Measurements from ENCODE around the gene SNAI1. TPM values are rescaled to one million over a fixed set of nuclear protein-coding genes. Genes with fewer than 3 reads are reported as not detected.

Gene SNAI1
- 36.2 TPM for polyA plus RNA-seq (2013, experiment 1 of 2)
- 36.0 TPM for polyA plus RNA-seq (2013, experiment 2 of 2)

GRCh38 chr20:49982346-49983122 lies at the start of gene SNAI1:
SNAI1 (plus strand) TSS chr20:49982980; CDS start chr20:49983060, 80 bp downstream.
- 0% methylated on average over 53 of the region's 90 CpGs for WGBS

GRCh38 chr20:49935746-49936152 lies 47.0 kb upstream of the SNAI1 start:
- Histone ChIP-seq H3K9me3 (ENCODE audit: control insufficient read depth, low read length) (no peaks in the 10 kb centered on the region), H3K4me2 (ENCODE audit: low read length, poor library complexity, severe bottlenecking) (peak overlapping the region; percentile 71), H3K36me3 (ENCODE audit: control insufficient read depth in 1 of 2, insufficient read depth in 2 of 2, low read depth in 1 of 2, low read length in 2 of 2) (peaks cover 1 to 6% of the 10 kb centered on the region in 2 experiments), H3K9ac (ENCODE audit: low read length) (peak overlapping the region; percentile 84), H2AFZ (ENCODE audit: low read depth, low read length) (no peak overlapping the region), H2BK12ac (ENCODE audit: low read length in 2 of 2) (peak overlapping the region; percentile 28 to 87), H3K14ac (ENCODE audit: low read length in 2 of 2) (no peak overlapping the region), H3K4me3 (ENCODE audit: insufficient read depth in 1 of 2, low read depth in 1 of 2, low read length in 2 of 2) (peak overlapping the region in 1 of 2 experiments; percentile 100), H2BK120ac (ENCODE audit: low read depth, low read length) (no peak overlapping the region), H3K27me3 (ENCODE audit: control insufficient read depth in 1 of 2, insufficient read depth in 1 of 2, low read length in 2 of 2) (no peaks in the 10 kb centered on the region), H3K4me1 (ENCODE audit: control insufficient read depth, insufficient read depth, low read depth, low read length) (peaks cover 13% of the 10 kb centered on the region), H2BK15ac (ENCODE audit: low read depth, poor library complexity, severe bottlenecking) (peak overlapping the region; percentile 45), H3K79me1 (replicated peaks; ENCODE audit: low read length, poor library complexity, severe bottlenecking) (no peaks in the 10 kb centered on the region), H3K23ac (ENCODE audit: low read length in 2 of 2) (no peak overlapping the region), H2AK5ac (ENCODE audit: low read length, severe bottlenecking) (no peak overlapping the region), H4K8ac (ENCODE audit: low read length) (no peak overlapping the region), H4K91ac (ENCODE audit: low read length) (no peak overlapping the region), H2BK5ac (ENCODE audit: low read depth, low read length, poor library complexity, severe bottlenecking) (no peak overlapping the region), H3K4ac (ENCODE audit: low read depth in 1 of 2, low read length in 2 of 2) (no peak overlapping the region), H3K18ac (ENCODE audit: low read depth in 1 of 2, low read length in 2 of 2) (peak overlapping the region; percentile 68 to 70), H3K27ac (ENCODE audit: low read length, poor library complexity, severe bottlenecking) (no peak overlapping the region)
- DNase-seq, result no peak
- 82% methylated on average over 14 of the region's 21 CpGs for WGBS

More at GRCh38 chr20:49982346-49983122, at the start of gene SNAI1:
- peaks cover 46% of the 10 kb centered on the region for H3K4me1 ChIP-seq (ENCODE audit: control insufficient read depth, insufficient read depth, low read depth, low read length)
- peak within 1 kb of the TSS in 1 of 2 experiments; percentile 91 for H3K23ac ChIP-seq (ENCODE audit: low read length in 2 of 2)
- no peaks in the 10 kb centered on the region for H3K9me3 ChIP-seq (ENCODE audit: control insufficient read depth, low read length)
- H2BK5ac ChIP-seq (ENCODE audit: low read depth, low read length, poor library complexity, severe bottlenecking), result no peak within 1 kb of the TSS
- H3K4me3 ChIP-seq (ENCODE audit: insufficient read depth in 1 of 2, low read depth in 1 of 2, low read length in 2 of 2), result peak within 1 kb of the TSS; percentile 69 to 85
- H3K9ac ChIP-seq (ENCODE audit: low read length), result peak within 1 kb of the TSS; percentile 87
- H2AFZ ChIP-seq (ENCODE audit: low read depth, low read length), result no peak within 1 kb of the TSS
- H3K27me3 ChIP-seq (ENCODE audit: control insufficient read depth in 1 of 2, insufficient read depth in 1 of 2, low read length in 2 of 2), result peaks cover 0 to 5% of the 10 kb centered on the region in 2 experiments
- H3K36me3 ChIP-seq (ENCODE audit: control insufficient read depth in 1 of 2, insufficient read depth in 2 of 2, low read depth in 1 of 2, low read length in 2 of 2), result peaks cover 0 to 11% of the 10 kb centered on the region in 2 experiments
- peak; percentile 83 for DNase-seq
- H3K14ac ChIP-seq (ENCODE audit: low read length in 2 of 2), result peak within 1 kb of the TSS in 1 of 2 experiments; percentile 95
- H4K91ac ChIP-seq (ENCODE audit: low read length), result peak within 1 kb of the TSS; percentile 88
- H2BK120ac ChIP-seq (ENCODE audit: low read depth, low read length), result no peak within 1 kb of the TSS
- peak within 1 kb of the TSS; percentile 44 for H2AK5ac ChIP-seq (ENCODE audit: low read length, severe bottlenecking)
- H2BK15ac ChIP-seq (ENCODE audit: low read depth, poor library complexity, severe bottlenecking), result peak within 1 kb of the TSS; percentile 52
- H3K79me1 ChIP-seq (replicated peaks; ENCODE audit: low read length, poor library complexity, severe bottlenecking), result peaks cover 13% of the 10 kb centered on the region
- peak within 1 kb of the TSS; percentile 91 for H3K4me2 ChIP-seq (ENCODE audit: low read length, poor library complexity, severe bottlenecking)
- peak within 1 kb of the TSS; percentile 26 to 81 for H3K4ac ChIP-seq (ENCODE audit: low read depth in 1 of 2, low read length in 2 of 2)
- no peak within 1 kb of the TSS for H4K8ac ChIP-seq (ENCODE audit: low read length)
- H3K18ac ChIP-seq (ENCODE audit: low read depth in 1 of 2, low read length in 2 of 2), result peak within 1 kb of the TSS; percentile 82 to 94
- H3K27ac ChIP-seq (ENCODE audit: low read length, poor library complexity, severe bottlenecking), result no peak within 1 kb of the TSS
- peak within 1 kb of the TSS in 1 of 2 experiments; percentile 29 for H2BK12ac ChIP-seq (ENCODE audit: low read length in 2 of 2)

DNA sequence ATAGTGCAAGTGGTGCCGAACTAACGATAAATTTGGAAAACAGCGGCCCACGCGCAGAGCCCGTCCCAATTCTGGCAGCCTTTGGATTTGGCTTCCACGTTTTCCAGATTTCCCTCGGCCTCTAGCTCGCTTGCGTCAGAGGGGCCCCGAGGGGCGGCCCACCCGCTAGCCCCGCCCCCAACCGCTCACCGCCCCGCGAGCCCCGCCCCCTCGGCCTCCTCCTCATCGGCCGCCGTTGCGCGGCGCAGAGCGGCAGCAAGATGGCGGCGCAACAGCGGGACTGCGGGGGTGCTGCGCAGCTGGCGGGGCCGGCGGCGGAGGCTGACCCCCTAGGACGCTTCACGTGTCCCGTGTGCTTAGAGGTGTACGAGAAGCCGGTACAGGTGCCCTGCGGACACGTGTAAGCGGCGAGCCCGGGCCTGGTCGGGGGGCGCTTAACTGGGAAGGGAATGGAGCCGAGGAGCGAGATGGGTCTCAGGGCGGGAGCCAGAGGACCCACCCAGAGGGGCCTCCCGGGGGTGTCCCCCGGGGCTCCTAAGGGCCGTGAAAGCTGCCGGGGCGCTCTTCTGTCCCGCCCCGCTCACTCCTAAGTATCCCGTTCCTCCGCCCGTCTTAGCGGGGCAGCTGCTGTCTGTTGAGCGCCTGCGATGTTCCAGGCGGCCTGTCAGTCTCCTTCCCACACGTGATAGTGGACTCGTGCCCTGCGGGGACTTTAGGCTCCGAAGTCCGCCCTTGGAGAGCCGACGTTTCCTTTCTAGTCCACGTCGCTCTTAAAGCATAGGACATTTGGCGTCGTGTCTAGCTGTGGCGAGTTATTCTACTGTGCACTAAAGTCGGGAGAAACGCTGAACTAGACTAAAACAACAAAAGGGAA lies 46.4 kb upstream of the SNAI1 start, which contains the start of gene RNF114:
RNF114 (plus strand) TSS at position 245 of the 874 bp plus-strand sequence; CDS start at position 261, 16 bp downstream.
- H4K91ac ChIP-seq (ENCODE audit: low read length), result peak within 1 kb of the TSS; percentile 28
- no peaks in the 10 kb centered on the region for H3K27me3 ChIP-seq (ENCODE audit: control insufficient read depth in 1 of 2, insufficient read depth in 1 of 2, low read length in 2 of 2)
- H2AFZ ChIP-seq (ENCODE audit: low read depth, low read length), result peak within 1 kb of the TSS; percentile 62
- peak within 1 kb of the TSS; percentile 55 for H2BK120ac ChIP-seq (ENCODE audit: low read depth, low read length)
- peak within 1 kb of the TSS; percentile 56 for H4K8ac ChIP-seq (ENCODE audit: low read length)
- peak within 1 kb of the TSS; percentile 17 to 96 for H3K14ac ChIP-seq (ENCODE audit: low read length in 2 of 2)
- H3K4ac ChIP-seq (ENCODE audit: low read depth in 1 of 2, low read length in 2 of 2), result peak within 1 kb of the TSS; percentile 77 to 87
- H2BK12ac ChIP-seq (ENCODE audit: low read length in 2 of 2), result peak within 1 kb of the TSS; percentile 28 to 87
- H3K4me3 ChIP-seq (ENCODE audit: insufficient read depth in 1 of 2, low read depth in 1 of 2, low read length in 2 of 2), result peak within 1 kb of the TSS; percentile 95 to 100
- H3K9me3 ChIP-seq (ENCODE audit: control insufficient read depth, low read length), result no peaks in the 10 kb centered on the region
- 1% methylated on average over 77 of the region's 79 CpGs for WGBS
- H3K4me1 ChIP-seq (ENCODE audit: control insufficient read depth, insufficient read depth, low read depth, low read length), result peaks cover 13% of the 10 kb centered on the region
- peak within 1 kb of the TSS; percentile 48 for H3K27ac ChIP-seq (ENCODE audit: low read length, poor library complexity, severe bottlenecking)
- H2BK15ac ChIP-seq (ENCODE audit: low read depth, poor library complexity, severe bottlenecking), result peak within 1 kb of the TSS; percentile 45
- peak; percentile 88 for DNase-seq
- H3K18ac ChIP-seq (ENCODE audit: low read depth in 1 of 2, low read length in 2 of 2), result peak within 1 kb of the TSS; percentile 89 to 90
- H3K23ac ChIP-seq (ENCODE audit: low read length in 2 of 2), result peak within 1 kb of the TSS in 1 of 2 experiments; percentile 47
- no peaks in the 10 kb centered on the region for H3K79me1 ChIP-seq (replicated peaks; ENCODE audit: low read length, poor library complexity, severe bottlenecking)
- no peak within 1 kb of the TSS for H2AK5ac ChIP-seq (ENCODE audit: low read length, severe bottlenecking)
- peaks cover 5 to 11% of the 10 kb centered on the region in 2 experiments for H3K36me3 ChIP-seq (ENCODE audit: control insufficient read depth in 1 of 2, insufficient read depth in 2 of 2, low read depth in 1 of 2, low read length in 2 of 2)
- peak within 1 kb of the TSS; percentile 97 for H3K9ac ChIP-seq (ENCODE audit: low read length)
- peak within 1 kb of the TSS; percentile 71 for H3K4me2 ChIP-seq (ENCODE audit: low read length, poor library complexity, severe bottlenecking)
- H2BK5ac ChIP-seq (ENCODE audit: low read depth, low read length, poor library complexity, severe bottlenecking), result peak within 1 kb of the TSS; percentile 32

Data from mesenchymal stem cell (in vitro differentiated cells and primary cell).